OCI-LY7 (cell line): ENCODE data around the gene SRCAP.

Source experiments
- CTCF ChIP-seq: fragments of 200-600 bp; sonication (generic); conservative IDR thresholded peaks from 2 replicates; pipeline ENCODE4 v1.5.1; 2014; ENCODE audit warnings: mild to moderate bottlenecking, antibody characterized with exemption, low read length, moderate library complexity, mixed read lengths
- EZH2phosphoT487 ChIP-seq: fragments of 200-600 bp; sonication (generic); IDR thresholded peaks from 2 replicates; pipeline ENCODE4 v1.6.1; 2018; ENCODE audit warnings: low read depth, borderline replicate concordance, mild to moderate bottlenecking, mixed run types, antibody characterized with exemption, low read length, moderate library complexity, mixed read lengths

- TF ChIP-seq CTCF (no peak), EZH2phosphoT487 (no peak)
Observed at GRCh38 chr16:30750201-30750600, 51.2 kb downstream of the SRCAP start.
